Ovary (tissue), 3 donors: ENCODE measurements around the gene CTNNA3.

Source experiments
- CTCF ChIP-seq, 3 donors: fragments of 450-650 bp in 2 of 3; fragments of 200-600 bp in 1 of 3; IDR thresholded peaks; one replicate each; pipeline versions ENCODE4 v1.5.1 to v1.8.0; 2016 to 2022; ENCODE audit warnings: antibody characterized with exemption in 3 of 3, mild to moderate bottlenecking in 1 of 3
- EP300 ChIP-seq: sonication (generic); formaldehyde crosslinking; IDR thresholded peaks from one replicate; pipeline ENCODE4 v1.6.1; 2017; ENCODE audit warnings: antibody characterized with exemption
- POLR2A ChIP-seq: fragments of 450-650 bp; IDR thresholded peaks from one replicate; pipeline ENCODE4 v1.6.1; 2017; ENCODE audit warnings: antibody characterized with exemption, mild to moderate bottlenecking, moderate library complexity
- donor health status: DM: no; HTN: no; CAD: no.

GRCh38 chr10:67072654-67073053 lies 623.3 kb downstream of the CTNNA3 start:
- no peak for TF ChIP-seq CTCF (IDR thresholded peaks at IDR 0.05)
- no peak for TF ChIP-seq POLR2A
- TF ChIP-seq EP300 = no peak
